GM18517 (cell line): ENCODE measurements around the gene RASGRF1.
A peak's percentile ranks its signal among the peaks of the same experiment; 100 is the strongest.
"Not testable (repeated sequence)": the region's sequence is repeated elsewhere in the genome, so short reads cannot be mapped to it uniquely, and the experiment has no call there.

Experiments
- ATAC-seq: cut with Tn5 transposase; IDR thresholded peaks from one replicate; pipeline ENCODE4 v1.9.1; 2021; ENCODE audit warnings: mild to moderate bottlenecking, moderate library complexity; ENCODE audit not compliant: unreplicated experiment

Gene RASGRF1

GRCh38 chr15:79042213-79042928 lies 48.2 kb downstream of the RASGRF1 start:
- no peak for ATAC-seq

GRCh38 chr15:79041601-79042168 lies 48.9 kb downstream of the RASGRF1 start:
- ATAC-seq: no peak

GRCh38 chr15:79037848-79038247 lies 52.7 kb downstream of the RASGRF1 start:
- no peak for ATAC-seq

GRCh38 chr15:79036323-79036722 lies 54.3 kb downstream of the RASGRF1 start:
- no peak for ATAC-seq

- no peak for ATAC-seq
Measured at GRCh38 chr15:79035814-79036213, 54.8 kb downstream of the RASGRF1 start.

GRCh38 chr15:79035111-79035601 lies 55.4 kb downstream of the RASGRF1 start:
- peak; percentile 61 for ATAC-seq

- no peak for ATAC-seq
Measured at GRCh38 chr15:79034284-79034683, 56.3 kb downstream of the RASGRF1 start.

- no peak for ATAC-seq
Measured at GRCh38 chr15:79032656-79033055, 57.9 kb downstream of the RASGRF1 start.

GRCh38 chr15:79031821-79032220 lies 58.8 kb downstream of the RASGRF1 start:
- no peak for ATAC-seq

GRCh38 chr15:79031201-79031600 lies 59.4 kb downstream of the RASGRF1 start:
- no peak for ATAC-seq

GRCh38 chr15:79030470-79030869 lies 60.1 kb downstream of the RASGRF1 start:
- ATAC-seq: no peak

- ATAC-seq: no peak
Measured at GRCh38 chr15:79028411-79028964, 62.1 kb downstream of the RASGRF1 start.

- ATAC-seq: no peak
Measured at GRCh38 chr15:79027532-79028410, 62.8 kb downstream of the RASGRF1 start.

- no peak for ATAC-seq
Measured at GRCh38 chr15:79025802-79026201, 64.8 kb downstream of the RASGRF1 start.

- ATAC-seq: no peak
Measured at GRCh38 chr15:79025201-79025600, 65.4 kb downstream of the RASGRF1 start.

- ATAC-seq: not testable (repeated sequence)
Measured at GRCh38 chr15:79024493-79024892, 66.1 kb downstream of the RASGRF1 start.

- no peak for ATAC-seq
Measured at GRCh38 chr15:79023918-79024317, 66.7 kb downstream of the RASGRF1 start.

GRCh38 chr15:79023546-79023890 lies 67.1 kb downstream of the RASGRF1 start:
- no peak for ATAC-seq

GRCh38 chr15:79018960-79019359 lies 71.6 kb downstream of the RASGRF1 start:
- ATAC-seq: no peak

- no peak for ATAC-seq
Measured at GRCh38 chr15:79017953-79018352, 72.6 kb downstream of the RASGRF1 start.

GRCh38 chr15:79016527-79017170 lies 73.9 kb downstream of the RASGRF1 start:
- no peak for ATAC-seq
